Fibroblast of peridontal ligament (primary cell): Measurements from ENCODE around the gene SLC38A3.

Source experiments
- DNase-seq: peaks from one replicate; pipeline ENCODE4 v3.0.0-alpha.2; 2010; ENCODE audit errors: extremely low read depth

Gene SLC38A3

DNA sequence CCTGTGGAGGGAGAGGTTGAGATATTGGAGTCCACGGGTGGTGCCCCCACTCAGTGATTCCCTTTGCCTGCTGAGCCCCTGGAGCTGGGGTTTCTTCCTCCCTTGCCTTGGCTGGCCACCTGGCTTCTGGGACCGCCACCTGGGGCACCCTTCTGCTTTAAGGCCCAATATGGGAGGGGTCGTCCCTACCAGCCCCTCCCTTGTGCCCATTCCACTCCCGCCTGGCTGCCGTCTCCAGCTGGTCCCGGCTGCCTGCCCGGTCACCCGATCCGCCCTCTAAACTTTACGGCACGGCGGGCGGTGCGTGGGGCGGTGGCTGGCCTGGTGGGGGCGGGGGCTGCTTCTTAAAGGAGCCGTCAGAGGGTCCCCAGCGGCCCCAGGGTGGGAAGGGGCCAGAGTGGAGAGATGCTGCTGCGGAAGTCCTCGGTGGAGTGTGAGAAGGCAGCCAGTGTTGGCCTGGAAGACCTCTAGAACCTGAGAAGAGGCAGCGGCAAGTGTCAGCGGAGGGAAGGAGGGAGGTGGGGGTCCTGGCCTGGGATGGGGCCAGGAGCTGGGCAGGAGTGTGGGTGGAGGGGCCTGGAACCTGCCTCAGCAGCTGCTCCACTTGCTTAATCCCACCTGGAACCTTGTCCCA is 62.3 kb downstream of the SLC38A3 start:
- no peak for DNase-seq

DNA sequence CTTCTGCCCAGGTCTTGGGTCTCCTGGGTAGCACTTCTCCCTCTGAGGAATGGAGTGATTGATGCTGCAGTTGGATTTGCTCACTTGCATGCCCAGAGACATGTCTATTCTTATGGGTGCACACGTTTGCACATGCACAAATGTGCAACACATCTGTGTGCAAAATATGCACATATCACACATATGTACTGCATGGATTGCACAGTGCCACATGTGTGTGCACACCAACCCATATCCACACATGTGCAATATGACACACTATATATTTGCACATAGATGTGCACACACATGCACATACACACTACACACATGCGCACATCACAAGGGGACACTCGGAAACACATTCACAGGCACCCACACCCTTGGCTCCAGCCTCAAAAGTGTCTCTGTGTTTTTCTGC is 63.2 kb downstream of the SLC38A3 start:
- no peak for DNase-seq

DNA sequence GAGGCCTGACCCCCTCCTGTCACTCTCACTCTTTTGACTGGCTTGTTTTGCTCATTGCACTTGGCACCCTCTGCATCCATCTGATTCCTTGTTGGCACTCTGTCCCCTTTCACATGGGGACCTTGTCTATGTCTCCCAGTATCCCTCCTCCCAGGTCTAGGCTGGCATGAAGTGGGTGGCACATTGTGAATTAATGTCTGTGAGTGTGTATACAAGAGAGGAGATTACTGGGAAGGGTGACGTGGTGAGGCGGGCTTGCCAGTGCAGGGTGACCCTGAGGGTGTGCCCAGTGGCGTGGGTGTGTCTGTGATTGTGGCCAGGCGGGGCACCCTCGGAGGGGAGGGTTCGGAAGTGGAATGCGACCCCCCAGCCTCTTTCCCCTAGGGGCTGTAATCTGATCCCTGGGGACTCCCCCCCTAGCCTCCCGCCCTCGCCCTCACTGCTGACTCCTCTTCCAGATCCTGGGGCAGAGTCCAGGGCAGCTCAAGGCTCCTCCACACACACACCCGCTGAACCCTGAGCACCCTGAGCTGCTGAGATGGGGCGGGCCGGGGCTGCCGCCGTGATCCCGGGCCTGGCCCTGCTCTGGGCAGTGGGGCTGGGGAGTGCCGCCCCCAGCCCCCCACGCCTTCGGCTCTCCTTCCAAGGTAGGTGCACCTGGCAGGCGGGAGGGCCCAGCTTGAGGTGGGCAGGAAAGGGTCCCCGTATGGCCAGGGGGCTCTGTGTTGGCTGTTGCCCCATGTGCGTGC is 63.8 kb downstream of the SLC38A3 start, which contains the start of gene SEMA3B:
Gene SEMA3B, plus strand, starts transcription at position 445 of the 749 bp plus-strand sequence. Its CDS starts 94 bp downstream, at position 539.
- DNase-seq = peak; percentile 60

DNA sequence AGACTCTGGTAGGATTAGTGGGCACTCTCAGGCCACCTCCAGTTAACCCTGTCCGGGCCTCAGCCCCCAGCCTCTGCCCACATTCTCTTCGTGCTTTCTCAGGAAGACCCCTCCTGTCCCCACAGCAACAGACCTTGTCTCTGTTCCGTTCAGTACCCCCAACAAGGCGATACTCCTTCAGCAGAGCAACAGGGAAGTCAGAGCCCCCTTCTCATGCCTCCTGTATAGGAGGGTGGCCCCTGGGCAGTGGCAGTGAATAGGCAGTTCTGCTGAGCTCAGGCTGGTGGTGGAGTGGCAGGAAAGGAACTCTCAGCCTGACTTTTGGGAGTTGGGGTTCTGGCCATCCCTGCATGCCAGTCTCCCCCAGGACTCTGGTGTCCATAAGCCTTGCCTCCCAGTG is 64.4 kb downstream of the SLC38A3 start:
- DNase-seq = no peak

DNA sequence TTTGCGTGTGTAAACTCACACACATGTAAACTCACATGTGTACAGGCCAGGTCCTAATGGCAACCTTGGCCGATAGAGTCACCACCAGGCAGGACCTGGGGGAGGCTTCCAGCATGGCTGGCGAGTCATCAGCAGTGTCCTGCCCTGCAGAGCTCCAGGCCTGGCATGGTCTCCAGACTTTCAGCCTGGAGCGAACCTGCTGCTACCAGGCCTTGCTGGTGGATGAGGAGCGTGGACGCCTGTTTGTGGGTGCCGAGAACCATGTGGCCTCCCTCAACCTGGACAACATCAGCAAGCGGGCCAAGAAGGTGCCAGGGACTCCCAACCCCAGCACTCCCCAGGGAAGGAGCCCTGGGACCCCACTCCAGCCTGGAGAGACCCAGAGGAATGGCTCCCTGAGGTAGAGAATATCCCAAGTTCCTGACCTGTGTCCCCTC is 64.9 kb downstream of the SLC38A3 start:
- DNase-seq = no peak

DNA sequence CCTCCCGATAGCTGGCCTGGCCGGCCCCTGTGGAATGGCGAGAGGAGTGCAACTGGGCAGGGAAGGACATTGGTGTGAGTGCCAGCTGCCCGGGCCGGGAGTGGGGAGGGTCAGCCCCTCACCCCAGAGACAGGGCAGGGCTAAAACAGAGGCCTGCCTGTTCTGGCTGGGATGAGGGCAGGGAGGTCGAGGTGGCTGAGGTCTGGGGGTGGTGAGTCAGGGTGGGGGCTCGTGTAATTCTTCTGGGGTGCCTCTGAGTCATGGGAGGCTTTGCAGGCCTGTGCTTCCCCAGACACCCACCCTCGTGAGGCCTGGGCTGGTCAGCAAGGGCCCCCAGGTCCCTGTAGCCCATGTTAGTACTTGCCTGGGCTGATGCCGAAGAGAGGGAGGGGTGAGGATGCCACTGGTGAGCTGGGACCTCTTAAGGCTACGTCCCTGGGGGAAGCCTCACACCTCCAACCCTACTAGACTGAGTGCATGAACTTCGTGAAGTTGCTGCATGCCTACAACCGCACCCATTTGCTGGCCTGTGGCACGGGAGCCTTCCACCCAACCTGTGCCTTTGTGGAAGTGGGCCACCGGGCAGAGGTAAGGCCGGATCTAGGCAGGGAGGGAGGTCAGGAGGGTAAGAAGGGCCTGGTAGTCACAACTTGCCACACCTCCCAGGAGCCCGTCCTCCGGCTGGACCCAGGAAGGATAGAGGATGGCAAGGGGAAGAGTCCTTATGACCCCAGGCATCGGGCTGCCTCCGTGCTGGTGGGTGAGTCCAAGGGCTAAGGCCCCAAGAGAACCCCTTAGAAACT is 65.6 kb downstream of the SLC38A3 start:
- DNase-seq = no peak
